GM12878 (cell line): ENCODE measurements around the gene C1QL4. TPM values are rescaled to one million over a fixed set of nuclear protein-coding genes. Genes with fewer than 3 reads are reported as not detected.
A peak's percentile ranks its signal among the peaks of the same experiment; 100 is the strongest.

ENCODE experiments used
- ASH2L ChIP-seq: fragments of 300-600, 200-600 bp; sonication (generic); IDR thresholded peaks from 2 replicates; pipeline ENCODE4 v1.6.1; 2017; ENCODE audit warnings: low read depth, mild to moderate bottlenecking, borderline replicate concordance
- BMI1 ChIP-seq: fragments of 450-650 bp; IDR thresholded peaks from 2 replicates; pipeline ENCODE4 v1.6.1; 2016; ENCODE audit warnings: mild to moderate bottlenecking, moderate library complexity, borderline replicate concordance
- CBX3 ChIP-seq: fragments of 200-600 bp; sonication (generic); IDR thresholded peaks from 2 replicates; pipeline ENCODE4 v1.6.1; 2016; ENCODE audit warnings: low read depth, borderline replicate concordance
- CBX5 ChIP-seq: sonication (generic); IDR thresholded peaks from 2 replicates; pipeline ENCODE4 v1.6.1; 2016; ENCODE audit warnings: low read depth, moderate library complexity, mild to moderate bottlenecking, inconsistent platforms
- CEBPZ ChIP-seq: fragments of 150-350 bp; IDR thresholded peaks from 2 replicates; pipeline ENCODE4 v1.6.1; 2016; ENCODE audit warnings: low read depth, low read length
- CREM ChIP-seq: IDR thresholded peaks from 2 replicates; pipeline ENCODE4 v1.6.1; 2014; ENCODE audit warnings: antibody characterized with exemption, low read depth
- CTCF ChIP-seq, 3 experiments: IDR thresholded peaks in 2 of 3; conservative IDR thresholded peaks in 1 of 3; 2 replicates each; pipeline ENCODE4 v1.5.1; 2011; ENCODE audit warnings: low read depth in 3 of 3, low read length in 3 of 3, mild to moderate bottlenecking in 3 of 3, control low read depth in 2 of 3, moderate library complexity in 2 of 3, inconsistent platforms in 1 of 3, mixed read lengths in 1 of 3; ENCODE audit not compliant: control insufficient read depth in 2 of 3, insufficient read depth in 1 of 3; ENCODE audit errors: extremely low read depth in 1 of 3
- E2F4 ChIP-seq: IDR thresholded peaks from 2 replicates; pipeline ENCODE4 v1.6.1; 2012; ENCODE audit warnings: low read depth, low read length, improper control_type of control experiment
- EGR1 ChIP-seq, 2 experiments: IDR thresholded peaks; 1 replicate in 1 of 2; 2 replicates in 1 of 2; pipeline ENCODE4 v1.6.1; 2011 to 2012; ENCODE audit warnings: low read depth in 2 of 2, low read length in 2 of 2, borderline replicate concordance in 1 of 2, mild to moderate bottlenecking in 1 of 2, moderate library complexity in 1 of 2
- EZH2 ChIP-seq: IDR thresholded peaks from 2 replicates; pipeline ENCODE4 v1.6.1; 2012; ENCODE audit warnings: low read depth, mild to moderate bottlenecking, control low read depth, inconsistent platforms, low read length, borderline replicate concordance; ENCODE audit not compliant: control insufficient read depth
- GATAD2B ChIP-seq: fragments of 450-650 bp; conservative IDR thresholded peaks from 2 replicates; pipeline ENCODE4 v1.6.1; 2017; ENCODE audit warnings: low read depth, mild to moderate bottlenecking, moderate library complexity
- HCFC1 ChIP-seq: fragments of 150-350 bp; IDR thresholded peaks from 2 replicates; pipeline ENCODE4 v1.6.1; 2014; ENCODE audit warnings: low read length
- HSF1 ChIP-seq: fragments of 150-350 bp; IDR thresholded peaks from 2 replicates; pipeline ENCODE4 v1.6.1; 2014; ENCODE audit warnings: mild to moderate bottlenecking, low read depth, low read length
- IKZF1 ChIP-seq: fragments of 450-650 bp; conservative IDR thresholded peaks from 2 replicates; pipeline ENCODE4 v1.6.1; 2017; ENCODE audit warnings: antibody characterized with exemption, mild to moderate bottlenecking
- IRF4 ChIP-seq: IDR thresholded peaks from 2 replicates; pipeline ENCODE4 v1.6.1; 2011; ENCODE audit warnings: low read depth, low read length
- NFXL1 ChIP-seq: fragments of 450-650 bp; IDR thresholded peaks from 2 replicates; pipeline ENCODE4 v1.6.1; 2017; ENCODE audit warnings: antibody characterized with exemption, mild to moderate bottlenecking, borderline replicate concordance
- RB1 ChIP-seq: fragments of 450-650 bp; formaldehyde crosslinking; IDR thresholded peaks from 2 replicates; pipeline ENCODE4 v1.6.1; 2017; ENCODE audit warnings: mild to moderate bottlenecking, borderline replicate concordance
- RUNX3 ChIP-seq: IDR thresholded peaks from 2 replicates; pipeline ENCODE4 v1.6.1; 2012; ENCODE audit warnings: low read length, inconsistent platforms
- STAT3 ChIP-seq: IDR thresholded peaks from 2 replicates; pipeline ENCODE4 v1.6.1; 2011; ENCODE audit warnings: low read depth, low read length, improper control_type of control experiment
- TARDBP ChIP-seq: IDR thresholded peaks from 2 replicates; pipeline ENCODE4 v1.6.1; 2016; ENCODE audit warnings: borderline replicate concordance
- USF2 ChIP-seq: IDR thresholded peaks from 2 replicates; pipeline ENCODE4 v1.6.1; 2011; ENCODE audit warnings: low read depth, low read length, improper control_type of control experiment, borderline replicate concordance
- YBX1 ChIP-seq: fragments of 450-650 bp; IDR thresholded peaks from 2 replicates; pipeline ENCODE4 v1.6.1; 2016; ENCODE audit warnings: antibody characterized with exemption
- polyA plus RNA-seq, 11 experiments: library from polyadenylated mRNA; depleted of rRNA in 4 of 11; unstranded in 6 of 11; stranded (reverse) in 5 of 11; fragments of >200 nt; fragmentation: Nextera tagmentation in 4 of 11; fragmentation: Illumina TruSeq in 1 of 11; extraction: Ambion mirVana in 4 of 11; extraction: Trizol in 1 of 11; gene quantifications; 1 replicate in 1 of 11; 2 replicates in 10 of 11; pipeline versions ENCODE4 v1.2.1 to v1.2.3, GENCODE V29; 2011 to 2016; ENCODE audit warnings: inconsistent platforms in 2 of 11, missing spikeins in 2 of 11, low read depth in 1 of 11
- total RNA-seq, 4 experiments: library from RNA; depleted of rRNA in 3 of 4; stranded (reverse); fragments of >200 nt in 3 of 4; fragmentation: Illumina TruSeq in 1 of 4; extraction: Trizol in 1 of 4; gene quantifications; 2 replicates each; pipeline versions ENCODE4 v1.2.1 to v1.2.3, GENCODE V29; 2013 to 2021

The C1QL4 gene
- total and polyA plus RNA-seq, 10 of the 15 experiments (the other 5 are each of a cell fraction or from before 2014, with no cell fraction given) = 0.05 TPM; not detected in 9

GRCh38 chr12:49322708-49323523 lies 14.1 kb downstream of the C1QL4 start, which contains the start of gene TROAP (continued):
- TF ChIP-seq ASH2L (no peak), STAT3 (no peak), GATAD2B (0 out of 2 replicates have a peak, but pooled peaks have one; percentile 39), RB1 (no peak), CREM (peak; percentile 82), CBX5 (no peak), E2F4 (peak; percentile 99), NFXL1 (no peak), EGR1 (IDR thresholded peaks at IDR 0.05; ENCODE audit: borderline replicate concordance in 1 of 2, low read depth in 2 of 2, low read length in 2 of 2) (no peak), HSF1 (no peak), CTCF (IDR thresholded peaks at IDR 0.05 in 2 of 3, conservative IDR thresholded peaks at IDR 0.05 in 1 of 3; ENCODE audit: control insufficient read depth in 2 of 3, extremely low read depth in 1 of 3, insufficient read depth in 1 of 3, low read depth in 3 of 3, low read length in 3 of 3) (no peak), IKZF1 (no peak), HCFC1 (no peak), IRF4 (no peak), BMI1 (no peak), RUNX3 (no peak), TARDBP (no peak), CBX3 (no peak), CEBPZ (peak; percentile 34; the same call in 1 of the 2 replicates), YBX1 (no peak), USF2 (no peak), EZH2 (no peak)
